HEK293T (cell line): ENCODE data around the gene C1QTNF6.

Experiments
- BHLHE40 ChIP-seq: fragments of 450-650 bp; IDR thresholded peaks from 2 replicates; pipeline ENCODE4 v1.6.1; 2016; ENCODE audit warnings: mild to moderate bottlenecking, moderate library complexity, borderline replicate concordance
- FOXK2 ChIP-seq: fragments of 450-650 bp; IDR thresholded peaks from 2 replicates; pipeline ENCODE4 v1.6.1; 2016; ENCODE audit warnings: mild to moderate bottlenecking
- FOXM1 ChIP-seq: fragments of 450-650 bp; IDR thresholded peaks from 2 replicates; pipeline ENCODE4 v1.6.1; 2017; ENCODE audit warnings: mild to moderate bottlenecking, borderline replicate concordance
- NFRKB ChIP-seq: fragments of 450-650 bp; IDR thresholded peaks from 2 replicates; pipeline ENCODE4 v1.6.1; 2016; ENCODE audit warnings: mild to moderate bottlenecking, moderate library complexity
- SP1 ChIP-seq: fragments of 450-650 bp; IDR thresholded peaks from 2 replicates; pipeline ENCODE4 v1.6.1; 2017
- SUZ12 ChIP-seq: fragments of 450-650 bp; IDR thresholded peaks from 2 replicates; pipeline ENCODE4 v1.6.1; 2016; ENCODE audit warnings: mild to moderate bottlenecking
- TF ChIP-seq, protein P1 (sequence below): fragments of 450-650 bp; IDR thresholded peaks from 2 replicates; pipeline ENCODE4 v1.6.1; 2016

DNA sequence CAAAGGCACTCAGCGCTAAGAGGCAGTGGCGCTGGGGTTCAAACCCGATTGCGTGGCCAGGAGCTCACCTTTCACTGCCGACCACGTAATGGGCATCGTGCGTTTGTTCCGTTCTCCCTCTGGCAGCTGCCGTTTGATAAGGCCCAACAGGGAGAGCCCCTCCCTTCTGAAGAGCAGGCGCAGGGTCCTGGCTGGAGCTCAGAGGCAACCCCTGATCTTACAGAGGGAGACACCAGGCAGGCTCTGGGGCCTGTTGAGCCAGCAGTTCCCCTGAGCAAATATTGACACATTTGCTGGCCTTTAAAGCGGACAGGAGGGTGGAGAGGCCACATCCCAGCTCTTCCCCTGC, 11.7 kb upstream of the C1QTNF6 start:
- no peak for TF ChIP-seq NFRKB
- TF ChIP-seq FOXM1 = no peak; the same call in 1 of the 2 replicates
- TF ChIP-seq SUZ12 = no peak
- no peak for TF ChIP-seq SP1
- TF ChIP-seq, protein P1, sequence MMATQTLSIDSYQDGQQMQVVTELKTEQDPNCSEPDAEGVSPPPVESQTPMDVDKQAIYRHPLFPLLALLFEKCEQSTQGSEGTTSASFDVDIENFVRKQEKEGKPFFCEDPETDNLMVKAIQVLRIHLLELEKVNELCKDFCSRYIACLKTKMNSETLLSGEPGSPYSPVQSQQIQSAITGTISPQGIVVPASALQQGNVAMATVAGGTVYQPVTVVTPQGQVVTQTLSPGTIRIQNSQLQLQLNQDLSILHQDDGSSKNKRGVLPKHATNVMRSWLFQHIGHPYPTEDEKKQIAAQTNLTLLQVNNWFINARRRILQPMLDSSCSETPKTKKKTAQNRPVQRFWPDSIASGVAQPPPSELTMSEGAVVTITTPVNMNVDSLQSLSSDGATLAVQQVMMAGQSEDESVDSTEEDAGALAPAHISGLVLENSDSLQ = no peak
- no peak for TF ChIP-seq FOXK2
- no peak for TF ChIP-seq BHLHE40
